ENCODE data around the gene FBXL5.
"Not testable (repeated sequence)": the region's sequence is repeated elsewhere in the genome, so short reads cannot be mapped to it uniquely, and the experiment has no call there.

Gene FBXL5

GRCh38 chr4:15652841-15653240 is 2.3 kb downstream of the FBXL5 start:
- DNase-seq (ENCODE audit: low read depth in 1 of 2, low spot score in 1 of 2) = no peak

DNA sequence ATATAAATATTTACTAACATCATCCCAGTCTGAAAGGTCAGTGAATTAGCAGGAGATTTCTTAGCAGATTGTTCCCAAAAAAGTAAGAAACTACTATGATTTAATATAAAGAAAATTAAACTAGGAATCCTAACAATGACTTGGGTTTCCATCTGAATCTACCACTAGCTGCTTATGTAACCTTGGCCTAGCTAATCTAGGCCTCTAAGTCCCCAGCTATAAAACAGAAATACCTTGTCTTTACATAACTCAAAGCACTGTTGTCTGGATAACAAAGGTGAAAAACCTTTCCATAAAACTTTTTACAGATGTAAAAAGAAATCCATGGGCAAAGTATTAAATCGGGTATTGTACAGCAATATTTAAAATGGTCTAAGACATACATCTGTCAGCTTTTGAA is 3.0 kb downstream of the FBXL5 start:
- no peak for DNase-seq (ENCODE audit: low read depth in 1 of 2, low spot score in 1 of 2)

DNA sequence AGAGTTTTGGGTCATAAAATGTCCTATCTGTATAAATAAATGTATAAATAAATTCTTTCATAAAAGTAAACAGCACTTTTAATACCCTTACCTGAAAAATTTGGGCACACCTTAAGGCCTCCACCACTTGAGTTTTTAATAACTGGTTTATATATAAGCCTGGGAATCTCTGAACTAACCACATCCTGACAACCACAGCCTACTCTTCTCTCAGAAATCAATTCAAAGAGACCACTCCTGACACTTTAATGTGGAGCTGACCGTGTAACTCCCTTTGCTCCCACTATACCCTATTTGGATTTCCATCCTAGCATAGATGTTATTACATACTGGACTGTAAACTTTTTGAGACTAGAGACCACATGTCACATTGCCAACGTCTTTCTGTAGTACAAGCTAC is 3.5 kb downstream of the FBXL5 start:
- DNase-seq (ENCODE audit: low read depth in 1 of 2, low spot score in 1 of 2) = no peak

GRCh38 chr4:15649914-15650545 is 5.1 kb downstream of the FBXL5 start:
- DNase-seq (ENCODE audit: low read depth in 1 of 2, low spot score in 1 of 2) = peak in 1 of 2 donors; percentile 26

DNA sequence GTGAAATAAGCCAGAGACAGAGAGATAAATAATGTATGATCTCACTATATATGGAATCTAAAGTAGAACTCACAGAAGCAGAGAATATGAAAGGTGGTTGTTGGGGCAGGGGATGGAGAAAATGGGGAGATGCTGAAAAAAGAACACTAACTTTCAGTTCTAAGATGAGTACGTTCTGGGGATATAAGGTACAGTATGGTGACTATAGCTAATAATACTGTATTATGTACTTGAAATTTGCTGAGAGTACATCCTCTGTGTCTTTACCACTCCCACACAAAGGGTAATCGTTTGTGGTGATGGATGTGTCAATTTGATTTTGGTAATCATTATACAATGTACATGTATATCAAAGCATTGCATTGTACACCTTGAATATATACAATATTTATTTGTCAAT is 6.6 kb downstream of the FBXL5 start:
- no peak for DNase-seq (ENCODE audit: low read depth in 1 of 2, low spot score in 1 of 2)

DNA sequence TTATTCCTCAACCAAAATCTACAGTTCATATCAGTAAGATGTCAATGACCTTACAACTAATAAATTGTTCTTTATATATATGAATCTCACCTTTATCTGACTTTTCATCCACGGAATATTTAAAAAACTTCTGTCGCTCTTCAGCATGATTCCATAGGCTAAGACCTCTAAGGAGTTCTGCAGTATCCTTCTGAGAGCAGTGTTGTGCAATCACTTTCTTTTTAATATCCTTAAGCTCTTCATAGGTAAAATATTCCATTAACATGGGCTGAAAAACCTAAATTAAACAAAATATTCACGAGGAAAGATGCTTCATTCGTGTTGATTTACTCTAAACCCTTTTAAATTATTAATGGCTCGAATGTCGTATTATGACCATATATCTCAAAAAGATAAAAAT is 16.7 kb downstream of the FBXL5 start:
- DNase-seq (ENCODE audit: low read depth in 1 of 2, low spot score in 1 of 2) = no peak

- DNase-seq (ENCODE audit: low read depth in 1 of 2, low spot score in 1 of 2) = no peak
These were observed 18.3 kb downstream of the FBXL5 start for GRCh38 chr4:15636818-15637217.

DNA sequence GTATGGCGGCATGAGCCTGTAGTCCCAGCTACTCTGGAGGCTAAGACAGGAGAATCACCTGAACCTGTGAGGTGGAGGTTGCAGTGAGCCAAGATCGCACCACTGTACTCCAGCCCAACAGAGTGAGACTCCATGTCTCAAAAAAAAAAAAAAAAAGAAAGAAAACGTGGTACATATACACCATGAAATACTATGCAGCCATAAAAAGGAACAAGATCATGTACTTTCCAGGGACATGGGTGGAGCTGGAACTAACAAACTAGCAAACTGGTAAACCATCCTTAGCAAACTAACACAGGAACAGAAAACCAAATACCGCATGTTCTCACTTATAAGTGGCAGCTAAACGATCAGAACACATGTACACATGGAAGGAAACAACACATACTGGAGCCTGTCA is 37.8 kb downstream of the FBXL5 start:
- not testable (repeated sequence) for DNase-seq (ENCODE audit: low read depth in 1 of 2, low spot score in 1 of 2)

GRCh38 chr4:15614891-15615290 is 40.3 kb downstream of the FBXL5 start:
- not testable (repeated sequence) for DNase-seq (ENCODE audit: low read depth in 1 of 2, low spot score in 1 of 2)

DNA sequence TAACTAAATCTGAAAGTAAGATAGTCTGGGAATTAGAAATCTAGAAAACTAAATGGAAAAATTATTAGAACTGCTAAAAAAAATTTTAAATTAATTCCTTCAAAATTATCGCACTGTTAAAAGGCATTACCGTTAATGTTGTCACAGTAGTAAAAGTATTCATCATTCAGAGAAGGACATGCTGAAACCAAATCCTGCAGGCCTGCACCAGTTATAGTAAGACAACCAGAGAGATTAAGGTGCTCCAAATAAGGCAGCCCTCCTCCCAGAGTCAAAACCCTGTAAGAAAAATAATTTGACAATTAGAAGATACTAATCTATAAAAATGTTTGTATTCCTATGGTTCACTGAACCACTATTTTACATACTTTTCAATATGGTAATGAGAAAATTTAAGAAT is 43.0 kb downstream of the FBXL5 start:
- DNase-seq (ENCODE audit: low read depth in 1 of 2, low spot score in 1 of 2) = no peak

DNA sequence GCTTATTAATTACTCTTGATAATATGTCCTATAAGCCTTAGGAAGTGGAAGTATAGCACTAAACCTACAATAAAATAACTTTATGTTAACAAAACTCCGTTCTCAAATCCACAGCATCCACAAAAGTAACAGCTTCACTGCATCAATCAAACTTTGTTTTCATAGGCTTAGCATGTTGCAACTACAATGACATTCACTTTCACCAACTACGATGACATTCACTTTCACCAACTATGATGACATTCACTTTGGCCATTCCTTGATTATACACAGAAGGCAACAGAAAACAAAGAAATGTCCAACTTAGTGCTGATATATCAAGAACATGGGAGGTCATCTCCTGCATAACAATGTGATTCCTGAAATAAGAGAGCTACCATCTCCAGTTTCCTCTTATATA is 44.3 kb downstream of the FBXL5 start:
- no peak for DNase-seq (ENCODE audit: low read depth in 1 of 2, low spot score in 1 of 2)

- DNase-seq (ENCODE audit: low read depth in 1 of 2, low spot score in 1 of 2) = no peak
These were observed 49.6 kb downstream of the FBXL5 start for GRCh38 chr4:15605537-15605936.

DNA sequence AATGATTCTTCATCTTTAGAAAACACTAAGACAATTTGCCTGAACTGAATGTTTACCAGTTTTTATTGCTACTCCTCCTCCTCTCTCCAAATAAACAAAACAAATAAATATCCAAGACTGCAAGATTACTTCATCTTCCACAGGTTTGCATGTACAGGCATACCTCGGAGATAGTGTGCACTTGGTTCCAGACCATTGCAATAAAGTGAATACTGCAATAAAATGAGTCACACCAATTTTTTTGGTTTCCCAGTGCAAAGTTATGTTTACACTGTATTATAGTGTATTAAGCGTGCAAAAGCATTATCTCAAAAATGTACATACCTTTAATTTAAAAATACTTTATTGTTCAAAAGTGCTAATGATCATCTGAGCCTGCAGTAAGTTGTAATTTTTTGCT is 53.3 kb downstream of the FBXL5 start:
- no peak for DNase-seq (ENCODE audit: low read depth in 1 of 2, low spot score in 1 of 2)

DNA sequence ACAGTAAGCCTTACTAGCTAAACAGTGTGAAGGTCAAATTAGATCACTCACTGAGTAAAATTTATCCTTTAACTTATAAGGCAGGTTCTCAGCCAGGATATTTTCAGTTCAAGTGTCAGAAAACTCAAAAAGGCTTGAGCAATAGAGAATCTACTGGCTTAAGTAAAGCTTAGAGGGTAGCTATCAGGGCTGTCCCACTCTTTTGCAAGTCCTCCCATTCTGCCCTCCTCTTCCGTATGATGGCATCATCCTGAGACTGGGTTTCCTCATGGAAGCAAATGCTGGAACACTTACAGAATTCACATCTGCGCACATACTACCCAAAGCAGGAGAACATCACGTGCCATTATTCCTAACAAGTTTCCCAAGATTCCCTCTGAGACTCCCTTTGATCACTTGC is 55.0 kb downstream of the FBXL5 start:
- DNase-seq (ENCODE audit: low read depth in 1 of 2, low spot score in 1 of 2) = no peak

DNA sequence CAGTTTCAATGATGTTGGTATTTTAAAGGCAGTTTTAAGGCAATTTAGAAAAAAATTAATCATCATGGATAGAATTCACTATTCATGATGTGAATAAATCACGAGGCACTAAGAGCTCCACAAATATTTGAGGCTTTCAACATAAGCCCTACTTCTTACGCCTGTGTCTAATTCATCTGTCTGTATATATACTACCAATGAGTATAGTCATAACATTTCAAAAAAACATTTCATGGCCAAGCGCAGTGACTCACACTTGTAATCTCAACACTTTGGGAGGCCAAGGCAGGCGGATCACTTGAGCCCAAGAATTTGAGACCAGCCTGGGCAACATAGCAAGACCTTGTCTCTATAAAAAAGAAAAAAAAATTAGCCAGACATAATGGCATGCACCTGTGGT is 56.5 kb downstream of the FBXL5 start:
- DNase-seq (ENCODE audit: low read depth in 1 of 2, low spot score in 1 of 2) = no peak

GRCh38 chr4:15592799-15593198 is 62.4 kb downstream of the FBXL5 start:
- DNase-seq (ENCODE audit: low read depth in 1 of 2, low spot score in 1 of 2) = no peak

DNA sequence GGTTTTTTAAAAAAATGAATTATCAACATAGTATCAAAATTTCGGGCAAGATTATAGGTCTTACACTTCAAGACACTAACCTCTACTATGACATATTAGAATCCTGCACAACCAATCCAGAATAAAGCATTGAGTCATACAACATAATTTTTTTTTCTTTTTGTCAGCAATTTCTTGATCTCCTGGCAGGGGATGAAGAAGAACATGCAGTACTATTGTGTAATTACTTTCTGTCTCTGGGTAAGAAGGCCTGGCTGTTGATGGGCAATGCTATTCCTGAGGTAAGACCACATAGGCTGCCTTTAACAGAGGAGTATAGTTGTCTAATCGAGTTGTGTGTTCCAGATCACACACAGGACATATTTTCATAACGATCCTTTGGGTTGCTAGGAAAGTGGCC is 67.5 kb downstream of the FBXL5 start:
- DNase-seq (ENCODE audit: low read depth in 1 of 2, low spot score in 1 of 2) = no peak

- DNase-seq (ENCODE audit: low read depth in 1 of 2, low spot score in 1 of 2) = no peak
These were observed 69.1 kb downstream of the FBXL5 start for GRCh38 chr4:15586066-15586465.

- DNase-seq (ENCODE audit: low read depth in 1 of 2, low spot score in 1 of 2) = no peak
These were observed 69.8 kb downstream of the FBXL5 start for GRCh38 chr4:15585331-15585730.

DNA sequence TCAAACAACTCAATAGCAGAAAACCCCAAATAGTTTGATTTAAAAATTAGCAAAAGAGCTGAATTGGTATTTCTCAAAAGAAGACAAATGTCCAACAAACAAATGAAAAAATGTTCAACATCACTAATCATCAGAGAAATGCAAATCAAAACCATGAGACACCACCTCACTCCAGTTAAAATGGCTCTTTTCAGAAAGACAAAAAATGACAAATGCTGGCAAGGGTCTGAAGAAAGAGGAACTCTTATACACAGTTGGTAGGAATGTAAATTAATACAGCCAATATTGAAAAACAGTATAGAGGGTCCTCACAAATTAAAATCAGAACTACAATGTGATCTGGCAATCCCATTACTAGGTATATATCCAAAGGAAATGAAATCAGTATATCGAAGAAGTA is 70.4 kb downstream of the FBXL5 start:
- DNase-seq (ENCODE audit: low read depth in 1 of 2, low spot score in 1 of 2) = no peak

DNA sequence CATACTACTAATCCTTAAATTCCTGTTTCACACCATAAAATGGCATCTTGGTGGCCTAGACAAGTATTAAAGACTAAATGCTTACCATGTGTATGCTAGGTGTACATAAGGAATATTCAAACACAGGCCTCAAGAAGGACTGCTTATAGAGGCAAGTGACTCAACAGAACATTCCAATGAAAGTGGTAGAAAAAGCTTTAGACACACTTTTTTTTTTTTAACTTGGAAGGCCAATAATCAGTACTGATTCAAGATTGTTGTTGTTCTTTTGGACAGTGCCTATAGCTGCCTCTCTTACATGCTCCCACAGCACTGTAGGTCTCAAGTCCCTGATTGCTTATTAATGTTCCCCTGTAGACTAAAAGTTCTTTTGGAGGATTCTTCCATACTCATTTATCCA is 77.6 kb downstream of the FBXL5 start:
- DNase-seq (ENCODE audit: low read depth in 1 of 2, low spot score in 1 of 2) = no peak

DNA sequence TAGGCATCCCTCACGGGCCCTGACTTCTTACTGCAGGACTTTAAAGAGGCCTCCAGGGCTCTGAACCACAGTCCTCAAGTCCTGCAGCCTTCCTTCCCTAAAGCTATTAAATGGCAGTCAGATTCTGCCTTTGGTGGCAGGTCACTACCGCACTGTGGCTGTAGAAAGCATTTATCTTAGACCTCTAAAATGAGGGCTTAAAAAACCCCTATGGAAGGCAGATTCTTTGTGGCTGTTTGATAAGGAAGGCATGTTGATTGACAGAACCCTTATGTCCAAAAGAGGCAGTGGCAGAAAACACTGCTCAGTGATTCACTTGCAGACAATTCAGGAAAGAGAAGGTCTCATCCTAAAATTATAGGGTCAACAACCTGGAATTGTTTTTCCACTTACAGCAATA is 79.2 kb downstream of the FBXL5 start:
- no peak for DNase-seq (ENCODE audit: low read depth in 1 of 2, low spot score in 1 of 2)

DNA sequence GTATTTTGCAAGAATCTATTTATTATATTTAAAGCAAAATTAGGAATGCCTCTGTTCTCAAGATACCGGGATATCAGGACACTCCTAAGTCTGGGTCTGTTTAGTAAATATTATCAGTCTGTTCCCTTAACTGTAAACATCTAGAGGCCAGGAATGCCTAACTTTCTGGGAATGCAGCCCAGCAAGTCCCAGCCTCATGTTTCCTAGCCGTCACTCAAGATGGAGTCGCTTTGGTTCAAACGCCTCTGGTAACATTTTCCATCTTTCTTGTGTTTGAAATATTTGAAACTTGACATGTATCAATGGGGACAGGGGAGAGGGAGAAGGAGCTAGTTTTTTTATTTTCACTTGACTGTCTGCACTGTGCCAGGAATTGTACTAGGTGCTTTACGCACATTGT is 85.4 kb downstream of the FBXL5 start:
- no peak for DNase-seq (ENCODE audit: low read depth in 1 of 2, low spot score in 1 of 2)

GRCh38 chr4:15568821-15569220 is 86.3 kb downstream of the FBXL5 start:
- DNase-seq (ENCODE audit: low read depth in 1 of 2, low spot score in 1 of 2) = no peak

Measured in stimulated activated CD4-positive, alpha-beta T cell treated with anti-CD3 and anti-CD28 coated beads, Interleukin-15, amount 100 ng/mL, for 1 hour (primary cell).